KOPT-K1 (cell line): Measurements from ENCODE around the gene NTRK3.

Experiments
- H3K27ac ChIP-seq: fragments of 200-600 bp; sonication (generic); 2 replicates; pipeline ENCODE4 v1.5.1; 2016; ENCODE audit warnings: antibody characterized with exemption, mild to moderate bottlenecking, low read depth, low read length; ENCODE audit not compliant: poor library complexity, severe bottlenecking
- H3K36me3 ChIP-seq: fragments of 200-600 bp; sonication (generic); 2 replicates; pipeline ENCODE4 v1.5.1; 2017; ENCODE audit warnings: antibody characterized with exemption, mild to moderate bottlenecking, low read length, moderate library complexity; ENCODE audit not compliant: insufficient read depth
- H3K9me3 ChIP-seq: fragments of 200-600 bp; sonication (generic); 2 replicates; pipeline ENCODE4 v1.5.1; 2017; ENCODE audit warnings: antibody characterized with exemption, low read length, mild to moderate bottlenecking; ENCODE audit not compliant: insufficient read depth, poor library complexity, severe bottlenecking

NTRK3 gene

DNA sequence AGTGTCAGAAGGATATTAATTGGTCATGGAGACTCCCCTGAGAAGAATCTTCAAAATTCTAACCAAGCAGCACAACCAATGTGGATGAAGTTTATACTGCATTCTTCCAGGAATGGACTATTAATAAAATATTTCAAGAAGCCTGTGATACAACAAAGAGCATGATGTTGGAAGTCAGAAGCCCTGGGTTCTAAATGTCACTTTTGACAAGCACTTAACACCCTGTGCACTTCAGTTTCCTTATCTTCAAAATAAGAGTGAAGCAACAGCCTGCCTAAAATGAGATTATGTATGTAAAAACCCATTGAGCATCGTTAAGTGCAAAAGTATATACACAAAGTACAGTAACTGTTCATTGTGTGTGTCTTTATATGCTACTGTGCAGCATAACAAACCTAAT, 369.4 kb downstream of the NTRK3 start:
- no peaks in the 10 kb centered on the region for H3K36me3 ChIP-seq
- no peak overlapping the region for H3K27ac ChIP-seq
- H3K9me3 ChIP-seq, result no peaks in the 10 kb centered on the region

DNA sequence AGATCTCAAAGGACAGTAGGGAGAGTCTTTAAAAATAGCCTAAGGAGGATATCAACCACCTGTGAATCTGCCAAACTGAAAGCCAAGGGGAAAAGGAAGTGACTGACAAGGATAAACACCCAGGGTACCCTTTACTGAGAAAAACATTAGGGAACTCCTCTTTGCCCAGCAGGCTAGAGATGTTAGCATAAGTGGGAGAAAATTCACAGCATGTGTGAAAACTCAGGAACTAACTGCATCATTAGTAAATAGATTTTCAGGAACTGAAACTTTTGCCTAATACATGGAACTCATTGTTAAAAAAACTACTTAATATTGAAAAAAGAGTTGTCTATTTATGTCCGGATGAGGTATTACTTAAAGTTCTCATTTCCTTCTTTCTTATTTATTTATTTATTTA, 375.5 kb downstream of the NTRK3 start:
- no peak overlapping the region for H3K27ac ChIP-seq
- no peaks in the 10 kb centered on the region for H3K9me3 ChIP-seq
- no peaks in the 10 kb centered on the region for H3K36me3 ChIP-seq

- Histone ChIP-seq H3K36me3 (no peaks in the 10 kb centered on the region), H3K27ac (no peak overlapping the region), H3K9me3 (no peaks in the 10 kb centered on the region)
Measured at GRCh38 chr15:87877822-87878542, 378.6 kb downstream of the NTRK3 start.

- no peaks in the 10 kb centered on the region for H3K9me3 ChIP-seq
- no peak overlapping the region for H3K27ac ChIP-seq
- no peaks in the 10 kb centered on the region for H3K36me3 ChIP-seq
Measured at GRCh38 chr15:87877114-87877810, 379.3 kb downstream of the NTRK3 start.

GRCh38 chr15:87874896-87875711, 381.4 kb downstream of the NTRK3 start:
- H3K9me3 ChIP-seq, result no peaks in the 10 kb centered on the region
- no peak overlapping the region for H3K27ac ChIP-seq
- no peaks in the 10 kb centered on the region for H3K36me3 ChIP-seq

GRCh38 chr15:87873516-87873915, 383.0 kb downstream of the NTRK3 start:
- no peaks in the 10 kb centered on the region for H3K9me3 ChIP-seq
- no peak overlapping the region for H3K27ac ChIP-seq
- no peaks in the 10 kb centered on the region for H3K36me3 ChIP-seq

- H3K27ac ChIP-seq, result no peak overlapping the region
- no peaks in the 10 kb centered on the region for H3K36me3 ChIP-seq
- H3K9me3 ChIP-seq, result no peaks in the 10 kb centered on the region
Measured at GRCh38 chr15:87871731-87872320, 384.7 kb downstream of the NTRK3 start.

- no peaks in the 10 kb centered on the region for H3K9me3 ChIP-seq
- H3K27ac ChIP-seq, result no peak overlapping the region
- H3K36me3 ChIP-seq, result no peaks in the 10 kb centered on the region
Measured at GRCh38 chr15:87871258-87871681, 385.3 kb downstream of the NTRK3 start.

GRCh38 chr15:87866961-87867360, 389.6 kb downstream of the NTRK3 start:
- H3K36me3 ChIP-seq, result no peaks in the 10 kb centered on the region
- H3K9me3 ChIP-seq, result no peaks in the 10 kb centered on the region
- H3K27ac ChIP-seq, result no peak overlapping the region

DNA sequence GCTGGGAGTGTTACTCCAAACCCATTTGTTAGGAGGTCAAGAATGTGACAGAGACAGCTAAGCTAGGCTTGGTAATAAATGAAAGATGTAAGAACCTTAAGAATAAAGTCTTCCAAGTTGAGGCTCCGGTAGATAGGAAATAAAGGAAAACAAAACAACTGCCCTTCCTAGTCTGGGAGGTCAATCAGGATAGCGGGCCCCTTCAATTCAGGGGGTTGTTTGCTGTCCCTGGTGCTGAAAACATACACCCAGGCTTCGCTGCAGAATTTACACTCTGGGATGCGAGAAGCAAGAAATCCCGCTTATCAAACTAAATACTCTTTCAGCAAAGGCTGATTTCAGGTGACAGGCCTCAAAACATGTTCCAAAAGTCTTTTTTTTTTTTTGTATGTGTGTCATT, 393.4 kb downstream of the NTRK3 start:
- Histone ChIP-seq H3K9me3 (no peaks in the 10 kb centered on the region), H3K27ac (no peak overlapping the region), H3K36me3 (no peaks in the 10 kb centered on the region)

GRCh38 chr15:87860743-87861142, 395.8 kb downstream of the NTRK3 start:
- H3K36me3 ChIP-seq, result no peaks in the 10 kb centered on the region
- H3K27ac ChIP-seq, result no peak overlapping the region
- H3K9me3 ChIP-seq, result no peaks in the 10 kb centered on the region

- H3K27ac ChIP-seq, result no peak overlapping the region
- H3K9me3 ChIP-seq, result no peaks in the 10 kb centered on the region
- no peaks in the 10 kb centered on the region for H3K36me3 ChIP-seq
Measured at GRCh38 chr15:87858651-87859050, 397.9 kb downstream of the NTRK3 start.

GRCh38 chr15:87851497-87851896, 405.0 kb downstream of the NTRK3 start:
- no peaks in the 10 kb centered on the region for H3K9me3 ChIP-seq
- H3K27ac ChIP-seq, result no peak overlapping the region
- no peaks in the 10 kb centered on the region for H3K36me3 ChIP-seq

GRCh38 chr15:87850916-87851315, 405.6 kb downstream of the NTRK3 start:
- no peaks in the 10 kb centered on the region for H3K9me3 ChIP-seq
- no peak overlapping the region for H3K27ac ChIP-seq
- no peaks in the 10 kb centered on the region for H3K36me3 ChIP-seq

DNA sequence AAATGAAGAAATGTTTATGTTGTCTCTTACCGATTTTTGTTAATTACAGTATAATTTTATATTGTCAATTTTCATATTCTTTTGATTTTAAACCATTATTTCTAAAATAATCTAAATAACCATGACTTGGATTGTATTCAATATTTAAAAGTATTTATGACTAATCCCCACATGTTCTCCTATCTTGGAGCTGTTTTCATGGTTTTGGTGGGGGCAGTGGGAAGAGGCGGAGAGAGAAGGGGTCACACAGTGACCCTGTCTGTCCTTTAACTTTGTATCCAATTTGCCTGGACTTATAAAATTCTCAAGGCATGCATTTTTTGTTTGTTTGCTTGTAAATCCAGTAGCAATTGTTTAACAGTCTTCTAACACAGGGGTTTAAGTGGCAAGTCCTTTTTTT, 407.4 kb downstream of the NTRK3 start:
- no peaks in the 10 kb centered on the region for H3K36me3 ChIP-seq
- no peaks in the 10 kb centered on the region for H3K9me3 ChIP-seq
- no peak overlapping the region for H3K27ac ChIP-seq
